DOHH2 (cell line): ENCODE results near the gene GBF1.

Experiments used
- H3F3A ChIP-seq: fragments of 200-600 bp; sonication (generic), shearing (Covaris generic); 2 replicates; pipeline ENCODE4 v1.6.0; 2016; ENCODE audit warnings: antibody characterized with exemption, mild to moderate bottlenecking; ENCODE audit not compliant: control insufficient read depth, insufficient read depth
- H3K27ac ChIP-seq: fragments of 200-600 bp; sonication (generic); 2 replicates; pipeline ENCODE4 v1.5.1; 2014; ENCODE audit warnings: low read depth, mild to moderate bottlenecking, low read length, moderate library complexity
- H3K27me3 ChIP-seq: fragments of 200-600 bp; sonication (generic); 2 replicates; pipeline ENCODE4 v1.6.1; 2014; ENCODE audit warnings: mild to moderate bottlenecking, low read length, mixed read lengths; ENCODE audit not compliant: control insufficient read depth
- H3K36me3 ChIP-seq: fragments of 200-600 bp; sonication (generic); 2 replicates; pipeline ENCODE4 v1.6.1; 2014; ENCODE audit warnings: mild to moderate bottlenecking, low read length, moderate library complexity, mixed read lengths; ENCODE audit not compliant: control insufficient read depth
- H3K4me1 ChIP-seq: fragments of 200-600 bp; sonication (generic); 2 replicates; pipeline ENCODE4 v1.6.1; 2014; ENCODE audit warnings: mild to moderate bottlenecking, low read length, mixed read lengths; ENCODE audit not compliant: control insufficient read depth
- H3K4me2 ChIP-seq: fragments of 200-600 bp; sonication (generic); 2 replicates; pipeline ENCODE4 v1.6.0; 2014; ENCODE audit warnings: mild to moderate bottlenecking, low read length, moderate library complexity
- H3K4me3 ChIP-seq: fragments of 200-600 bp; sonication (generic); 2 replicates; pipeline ENCODE4 v1.5.1; 2014; ENCODE audit warnings: mild to moderate bottlenecking, low read length, mixed read lengths
- H3K79me2 ChIP-seq: fragments of 200-600 bp; sonication (generic); 2 replicates; pipeline ENCODE4 v1.6.1; 2014; ENCODE audit warnings: mild to moderate bottlenecking, low read length, mixed read lengths; ENCODE audit not compliant: control insufficient read depth
- H3K9me2 ChIP-seq: fragments of 200-600 bp; sonication (generic); replicated peaks from 2 replicates; pipeline ENCODE4 v1.6.1; 2014; ENCODE audit warnings: mild to moderate bottlenecking, low read length, mixed read lengths; ENCODE audit not compliant: control insufficient read depth
- H3K9me3 ChIP-seq: fragments of 200-600 bp; sonication (generic); 2 replicates; pipeline ENCODE4 v1.6.1; 2014; ENCODE audit warnings: antibody characterized with exemption, low read length, mixed read lengths; ENCODE audit not compliant: control insufficient read depth, insufficient read depth
- H4K20me1 ChIP-seq: fragments of 200-600 bp; sonication (generic); 2 replicates; pipeline ENCODE4 v1.6.0; 2014; ENCODE audit warnings: low read depth, mild to moderate bottlenecking, antibody characterized with exemption, low read length, moderate library complexity; ENCODE audit not compliant: control insufficient read depth, insufficient read depth
- EZH2phosphoT487 ChIP-seq: fragments of 200-600 bp; sonication (generic); IDR thresholded peaks from 2 replicates; pipeline ENCODE4 v1.6.1; 2017; ENCODE audit warnings: borderline replicate concordance, mild to moderate bottlenecking, antibody characterized with exemption, low read length, moderate library complexity, mixed read lengths
- TF ChIP-seq, protein P1 (sequence below): fragments of 200-600 bp; sonication (generic); IDR thresholded peaks from one replicate; pipeline ENCODE4 v1.5.1; 2014; ENCODE audit warnings: antibody characterized with exemption, mild to moderate bottlenecking, low read depth, low read length; ENCODE audit not compliant: poor library complexity, severe bottlenecking

The GBF1 gene

DNA sequence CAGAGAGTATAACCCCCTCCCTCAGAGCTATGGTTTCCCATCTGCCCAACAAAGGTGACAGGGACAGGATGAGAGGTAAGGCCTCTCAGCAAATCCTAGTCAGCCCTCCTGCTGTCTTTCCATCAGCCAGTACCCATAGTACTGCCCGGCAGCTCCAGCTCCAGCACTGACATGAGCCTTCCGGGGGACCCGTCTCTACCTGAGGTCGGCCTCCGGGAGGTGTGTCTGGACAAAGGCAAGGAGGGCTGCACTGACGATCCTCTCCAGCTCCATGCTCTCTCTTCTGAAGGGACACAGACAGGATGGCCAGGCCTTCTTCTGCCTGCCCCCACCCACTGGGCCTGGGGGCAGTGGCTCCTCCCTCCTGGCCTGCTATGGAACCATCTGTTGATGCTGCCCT is 179.6 kb downstream of the GBF1 start:
- Histone ChIP-seq H4K20me1 (no peaks in the 10 kb centered on the region), H3K79me2 (peaks cover 21% of the 10 kb centered on the region), H3K27me3 (no peaks in the 10 kb centered on the region), H3K9me3 (no peaks in the 10 kb centered on the region), H3K9me2 (no peaks in the 10 kb centered on the region), H3K4me2 (no peak overlapping the region), H3F3A (peaks cover 7% of the 10 kb centered on the region; the same call in 1 of the 2 replicates), H3K4me3 (no peak overlapping the region), H3K27ac (no peak overlapping the region), H3K36me3 (peaks cover 19% of the 10 kb centered on the region), H3K4me1 (peaks cover 21% of the 10 kb centered on the region)
- TF ChIP-seq, protein P1, sequence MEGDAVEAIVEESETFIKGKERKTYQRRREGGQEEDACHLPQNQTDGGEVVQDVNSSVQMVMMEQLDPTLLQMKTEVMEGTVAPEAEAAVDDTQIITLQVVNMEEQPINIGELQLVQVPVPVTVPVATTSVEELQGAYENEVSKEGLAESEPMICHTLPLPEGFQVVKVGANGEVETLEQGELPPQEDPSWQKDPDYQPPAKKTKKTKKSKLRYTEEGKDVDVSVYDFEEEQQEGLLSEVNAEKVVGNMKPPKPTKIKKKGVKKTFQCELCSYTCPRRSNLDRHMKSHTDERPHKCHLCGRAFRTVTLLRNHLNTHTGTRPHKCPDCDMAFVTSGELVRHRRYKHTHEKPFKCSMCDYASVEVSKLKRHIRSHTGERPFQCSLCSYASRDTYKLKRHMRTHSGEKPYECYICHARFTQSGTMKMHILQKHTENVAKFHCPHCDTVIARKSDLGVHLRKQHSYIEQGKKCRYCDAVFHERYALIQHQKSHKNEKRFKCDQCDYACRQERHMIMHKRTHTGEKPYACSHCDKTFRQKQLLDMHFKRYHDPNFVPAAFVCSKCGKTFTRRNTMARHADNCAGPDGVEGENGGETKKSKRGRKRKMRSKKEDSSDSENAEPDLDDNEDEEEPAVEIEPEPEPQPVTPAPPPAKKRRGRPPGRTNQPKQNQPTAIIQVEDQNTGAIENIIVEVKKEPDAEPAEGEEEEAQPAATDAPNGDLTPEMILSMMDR, result no peak
- no peak for TF ChIP-seq EZH2phosphoT487

DNA sequence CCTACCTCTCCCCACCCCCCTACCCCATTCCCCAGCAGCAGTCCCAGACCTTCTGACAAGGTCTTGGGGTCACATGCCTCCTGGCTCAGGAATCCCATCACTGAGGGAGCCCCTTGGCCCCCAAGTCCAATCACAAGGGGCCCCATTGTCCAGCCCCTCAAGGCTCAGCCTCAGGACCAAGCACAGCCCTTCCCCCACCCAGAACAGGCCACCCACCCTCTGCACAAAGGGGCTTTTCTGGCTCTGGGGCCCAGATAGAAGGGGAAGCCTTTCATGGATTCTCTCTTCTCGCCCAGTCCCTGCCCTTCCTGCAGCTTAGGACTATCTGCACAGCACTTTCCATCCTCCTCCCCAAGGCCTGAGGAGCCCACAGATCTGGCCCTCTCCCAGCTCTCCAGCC is 180.1 kb downstream of the GBF1 start:
- Histone ChIP-seq H3K4me1 (peaks cover 16% of the 10 kb centered on the region), H3K4me3 (no peak overlapping the region), H3K79me2 (peaks cover 21% of the 10 kb centered on the region), H4K20me1 (no peaks in the 10 kb centered on the region), H3K9me3 (no peaks in the 10 kb centered on the region), H3F3A (peaks cover 3% of the 10 kb centered on the region; the same call in 1 of the 2 replicates), H3K27me3 (no peaks in the 10 kb centered on the region), H3K27ac (no peak overlapping the region), H3K4me2 (no peak overlapping the region), H3K9me2 (no peaks in the 10 kb centered on the region), H3K36me3 (peaks cover 19% of the 10 kb centered on the region)
- no peak for TF ChIP-seq EZH2phosphoT487
- TF ChIP-seq, protein P1, result no peak

GRCh38 chr10:102426803-102427287 is 181.5 kb downstream of the GBF1 start:
- H3K79me2 ChIP-seq, result peaks cover 26% of the 10 kb centered on the region
- no peaks in the 10 kb centered on the region for H3K9me2 ChIP-seq

More at GRCh38 chr10:102426803-102427287, 181.5 kb downstream of the GBF1 start:
- Histone ChIP-seq H4K20me1 (no peaks in the 10 kb centered on the region), H3K36me3 (peaks cover 23% of the 10 kb centered on the region), H3F3A (peaks cover 3% of the 10 kb centered on the region; the same call in 1 of the 2 replicates), H3K27me3 (no peaks in the 10 kb centered on the region), H3K4me2 (no peak overlapping the region), H3K4me1 (peaks cover 22% of the 10 kb centered on the region), H3K4me3 (no peak overlapping the region), H3K27ac (no peak overlapping the region), H3K9me3 (no peaks in the 10 kb centered on the region)
- TF ChIP-seq, protein P1, result no peak
- no peak for TF ChIP-seq EZH2phosphoT487
